Measurements from ENCODE around the gene CCDC85B. TPM values are rescaled to one million over a fixed set of nuclear protein-coding genes. Genes with fewer than 3 reads are reported as not detected.

CCDC85B gene
- total and polyA plus RNA-seq, 4 donors = 4.3 to 12.6 (median 6.9) TPM

DNA sequence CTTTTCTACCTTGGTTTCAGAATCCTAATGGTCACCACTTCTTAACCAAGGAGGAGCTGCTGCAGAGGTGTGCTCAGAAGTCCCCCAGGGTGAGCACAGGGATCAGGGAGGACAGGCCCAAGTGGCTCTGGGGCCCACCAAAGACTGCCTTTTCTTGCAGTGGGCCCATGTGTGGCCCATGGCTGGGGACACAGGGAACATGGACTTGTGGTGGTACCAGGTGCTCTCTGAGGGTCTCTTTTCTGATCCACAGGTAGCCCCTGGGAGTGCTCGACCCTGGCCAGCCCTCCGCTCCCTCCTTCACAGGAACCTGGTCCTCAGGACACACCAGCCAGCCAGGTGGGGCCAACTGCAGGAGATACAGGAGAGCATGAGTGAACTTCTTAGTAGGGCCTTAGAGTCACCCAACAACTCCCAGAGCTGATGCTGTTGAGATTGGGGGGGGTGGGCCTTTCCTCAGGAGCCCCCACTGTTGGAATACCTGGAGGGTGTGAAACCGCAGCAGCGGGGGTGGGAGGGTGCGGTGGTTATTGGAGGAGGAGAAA lies 28.2 kb upstream of the CCDC85B start:
- no peak for DNase-seq (ENCODE audit: low spot score)
- H3K9me3 ChIP-seq (ENCODE audit: control insufficient read depth in 4 of 4, low read length in 3 of 4) = no peaks in the 10 kb centered on the region
- H3K4me1 ChIP-seq (ENCODE audit: control insufficient read depth in 4 of 4, insufficient read depth in 4 of 4, low read length in 3 of 4) = peaks cover 9 to 30% (median 22%) of the 10 kb centered on the region in 4 donors
- H3K27me3 ChIP-seq (ENCODE audit: control insufficient read depth in 4 of 4, insufficient read depth in 4 of 4, low read length in 3 of 4) = no peaks in the 10 kb centered on the region
- WGBS = 78% methylated on average over 5 of the region's 5 CpGs
- no peak overlapping the region for H3K4me3 ChIP-seq (ENCODE audit: low read depth in 1 of 3, low read length in 3 of 3)
- no peak overlapping the region for H3K27ac ChIP-seq (ENCODE audit: low read depth in 1 of 2, low read length in 2 of 2)
- TF ChIP-seq EGR1 (IDR thresholded peaks at IDR 0.05; ENCODE audit: low read depth in 2 of 2) (no peak), RAD21 (IDR thresholded peaks at IDR 0.05) (no peak), RXRA (IDR thresholded peaks at IDR 0.05) (no peak), TAF1 (conservative IDR thresholded peaks at IDR 0.05) (no peak)
- no peak overlapping the region for H3K9ac ChIP-seq (ENCODE audit: low read depth in 1 of 2, low read length in 2 of 2)
- H3K36me3 ChIP-seq (ENCODE audit: control insufficient read depth in 4 of 4, insufficient read depth in 3 of 4, low read depth in 1 of 4, low read length in 3 of 4) = peaks cover 16 to 41% (median 23%) of the 10 kb centered on the region in 4 donors

- H3K9me3 ChIP-seq (ENCODE audit: control insufficient read depth in 4 of 4, low read length in 3 of 4) = no peaks in the 10 kb centered on the region
- TF ChIP-seq RXRA (IDR thresholded peaks at IDR 0.05) = no peak
- no peak for TF ChIP-seq HNF4G (IDR thresholded peaks at IDR 0.05)
- TF ChIP-seq RAD21 (IDR thresholded peaks at IDR 0.05) = no peak
- TF ChIP-seq, protein P1, sequence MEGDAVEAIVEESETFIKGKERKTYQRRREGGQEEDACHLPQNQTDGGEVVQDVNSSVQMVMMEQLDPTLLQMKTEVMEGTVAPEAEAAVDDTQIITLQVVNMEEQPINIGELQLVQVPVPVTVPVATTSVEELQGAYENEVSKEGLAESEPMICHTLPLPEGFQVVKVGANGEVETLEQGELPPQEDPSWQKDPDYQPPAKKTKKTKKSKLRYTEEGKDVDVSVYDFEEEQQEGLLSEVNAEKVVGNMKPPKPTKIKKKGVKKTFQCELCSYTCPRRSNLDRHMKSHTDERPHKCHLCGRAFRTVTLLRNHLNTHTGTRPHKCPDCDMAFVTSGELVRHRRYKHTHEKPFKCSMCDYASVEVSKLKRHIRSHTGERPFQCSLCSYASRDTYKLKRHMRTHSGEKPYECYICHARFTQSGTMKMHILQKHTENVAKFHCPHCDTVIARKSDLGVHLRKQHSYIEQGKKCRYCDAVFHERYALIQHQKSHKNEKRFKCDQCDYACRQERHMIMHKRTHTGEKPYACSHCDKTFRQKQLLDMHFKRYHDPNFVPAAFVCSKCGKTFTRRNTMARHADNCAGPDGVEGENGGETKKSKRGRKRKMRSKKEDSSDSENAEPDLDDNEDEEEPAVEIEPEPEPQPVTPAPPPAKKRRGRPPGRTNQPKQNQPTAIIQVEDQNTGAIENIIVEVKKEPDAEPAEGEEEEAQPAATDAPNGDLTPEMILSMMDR (IDR thresholded peaks at IDR 0.05; ENCODE audit: low read depth, low read length, missing input control) = no peak
- TF ChIP-seq, protein P2, sequence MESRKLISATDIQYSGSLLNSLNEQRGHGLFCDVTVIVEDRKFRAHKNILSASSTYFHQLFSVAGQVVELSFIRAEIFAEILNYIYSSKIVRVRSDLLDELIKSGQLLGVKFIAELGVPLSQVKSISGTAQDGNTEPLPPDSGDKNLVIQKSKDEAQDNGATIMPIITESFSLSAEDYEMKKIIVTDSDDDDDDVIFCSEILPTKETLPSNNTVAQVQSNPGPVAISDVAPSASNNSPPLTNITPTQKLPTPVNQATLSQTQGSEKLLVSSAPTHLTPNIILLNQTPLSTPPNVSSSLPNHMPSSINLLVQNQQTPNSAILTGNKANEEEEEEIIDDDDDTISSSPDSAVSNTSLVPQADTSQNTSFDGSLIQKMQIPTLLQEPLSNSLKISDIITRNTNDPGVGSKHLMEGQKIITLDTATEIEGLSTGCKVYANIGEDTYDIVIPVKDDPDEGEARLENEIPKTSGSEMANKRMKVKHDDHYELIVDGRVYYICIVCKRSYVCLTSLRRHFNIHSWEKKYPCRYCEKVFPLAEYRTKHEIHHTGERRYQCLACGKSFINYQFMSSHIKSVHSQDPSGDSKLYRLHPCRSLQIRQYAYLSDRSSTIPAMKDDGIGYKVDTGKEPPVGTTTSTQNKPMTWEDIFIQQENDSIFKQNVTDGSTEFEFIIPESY (IDR thresholded peaks at IDR 0.05) = no peak
- no peak for TF ChIP-seq SP1 (IDR thresholded peaks at IDR 0.05)
- no peak for TF ChIP-seq JUND (IDR thresholded peaks at IDR 0.05)
- H3K36me3 ChIP-seq (ENCODE audit: control insufficient read depth in 4 of 4, insufficient read depth in 3 of 4, low read depth in 1 of 4, low read length in 3 of 4) = peaks cover 16 to 42% (median 23%) of the 10 kb centered on the region in 4 donors
- no peak overlapping the region for H3K27ac ChIP-seq (ENCODE audit: low read depth in 1 of 2, low read length in 2 of 2)
- H3K4me1 ChIP-seq (ENCODE audit: control insufficient read depth in 4 of 4, insufficient read depth in 4 of 4, low read length in 3 of 4) = peaks cover 9 to 30% (median 22%) of the 10 kb centered on the region in 4 donors
- no peak overlapping the region for H3K4me3 ChIP-seq (ENCODE audit: low read depth in 1 of 3, low read length in 3 of 3)
- WGBS = 95% methylated on average over 24 of the region's 24 CpGs
- no peak overlapping the region for H3K9ac ChIP-seq (ENCODE audit: low read depth in 1 of 2, low read length in 2 of 2)
- DNase-seq (ENCODE audit: low spot score) = no peak
- no peaks in the 10 kb centered on the region for H3K27me3 ChIP-seq (ENCODE audit: control insufficient read depth in 4 of 4, insufficient read depth in 4 of 4, low read length in 3 of 4)
Measured at GRCh38 chr11:65862941-65863888, 27.3 kb upstream of the CCDC85B start.

- 87% methylated on average over 12 of the region's 12 CpGs for whole genome bisulfite sequencing
- no peaks in the 10 kb centered on the region for H3K9me3 ChIP-seq (ENCODE audit: control insufficient read depth in 4 of 4, low read length in 3 of 4)
- H3K36me3 ChIP-seq (ENCODE audit: control insufficient read depth in 4 of 4, insufficient read depth in 3 of 4, low read depth in 1 of 4, low read length in 3 of 4) = peaks cover 16 to 42% (median 23%) of the 10 kb centered on the region in 4 donors
- H3K27me3 ChIP-seq (ENCODE audit: control insufficient read depth in 4 of 4, insufficient read depth in 4 of 4, low read length in 3 of 4) = no peaks in the 10 kb centered on the region
- H3K4me1 ChIP-seq (ENCODE audit: control insufficient read depth in 4 of 4, insufficient read depth in 4 of 4, low read length in 3 of 4) = peaks cover 9 to 21% (median 15%) of the 10 kb centered on the region in 4 donors
- TF ChIP-seq JUND (IDR thresholded peaks at IDR 0.05) (no peak), EGR1 (IDR thresholded peaks at IDR 0.05; ENCODE audit: low read depth in 2 of 2) (no peak), RAD21 (IDR thresholded peaks at IDR 0.05) (no peak), HNF4A (conservative IDR thresholded peaks at IDR 0.05) (no peak), NR2F2 (IDR thresholded peaks at IDR 0.05) (no peak), FOXA1 (IDR thresholded peaks at IDR 0.05) (no peak)
- TF ChIP-seq, protein P3, sequence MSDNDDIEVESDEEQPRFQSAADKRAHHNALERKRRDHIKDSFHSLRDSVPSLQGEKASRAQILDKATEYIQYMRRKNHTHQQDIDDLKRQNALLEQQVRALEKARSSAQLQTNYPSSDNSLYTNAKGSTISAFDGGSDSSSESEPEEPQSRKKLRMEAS (IDR thresholded peaks at IDR 0.05) = no peak
- TF ChIP-seq, protein P1 (IDR thresholded peaks at IDR 0.05; ENCODE audit: low read depth, low read length, missing input control) = no peak
- no peak overlapping the region for H3K9ac ChIP-seq (ENCODE audit: low read depth in 1 of 2, low read length in 2 of 2)
- DNase-seq (ENCODE audit: low spot score) = no peak
- H3K4me3 ChIP-seq (ENCODE audit: low read depth in 1 of 3, low read length in 3 of 3) = no peak overlapping the region
- H3K27ac ChIP-seq (ENCODE audit: low read depth in 1 of 2, low read length in 2 of 2) = no peak overlapping the region
Measured at GRCh38 chr11:65863889-65864705, 26.4 kb upstream of the CCDC85B start.
